Measurements from ENCODE around the gene NARF. TPM values are rescaled to one million over a fixed set of nuclear protein-coding genes. Genes with fewer than 3 reads are reported as not detected.

Gene NARF
- total RNA-seq, 1 donor from 2014 or later = 64.4 TPM

- no peak for FAIRE-seq
- H2AFZ ChIP-seq (ENCODE audit: low read depth, low read length) = no peak overlapping the region
- no peak overlapping the region for H3K4me3 ChIP-seq (ENCODE audit: insufficient read depth, low read depth, low read length)
These were observed 24.9 kb upstream of the NARF start for GRCh38 chr17:82433560-82434215.

GRCh38 chr17:82434216-82434565 lies 24.4 kb upstream of the NARF start:
- no peak overlapping the region for H3K4me2 ChIP-seq (ENCODE audit: low read length)
- Mint-ChIP-seq H3K4me1 (ENCODE audit: low read depth, unreplicated experiment) (peaks cover 3% of the 10 kb centered on the region), H3K36me3 (ENCODE audit: low read depth, unreplicated experiment) (peaks cover 7% of the 10 kb centered on the region), H3K9me3 (ENCODE audit: unreplicated experiment) (no peaks in the 10 kb centered on the region), H3K27me3 (ENCODE audit: low read depth, unreplicated experiment) (peaks cover 9% of the 10 kb centered on the region), H3K27ac (ENCODE audit: unreplicated experiment) (no peak overlapping the region), H3K4me3 (ENCODE audit: unreplicated experiment) (no peak overlapping the region)
- no peak overlapping the region for H3K4me3 ChIP-seq (ENCODE audit: insufficient read depth, low read depth, low read length)
- H2AFZ ChIP-seq (ENCODE audit: low read depth, low read length) = no peak overlapping the region
- H4K20me1 ChIP-seq (ENCODE audit: insufficient read depth, low read length) = no peaks in the 10 kb centered on the region
- no peaks in the 10 kb centered on the region for H3K9me3 ChIP-seq (ENCODE audit: insufficient read depth, low read depth, low read length)
- no peaks in the 10 kb centered on the region for H3K27me3 ChIP-seq (ENCODE audit: insufficient read depth, low read length)
- H3K36me3 ChIP-seq (ENCODE audit: insufficient read depth, low read length) = no peaks in the 10 kb centered on the region
- no peak overlapping the region for H3K27ac ChIP-seq (ENCODE audit: low read depth, low read length)
- H3K79me2 ChIP-seq (ENCODE audit: insufficient read depth, low read length) = no peaks in the 10 kb centered on the region
- H3K4me1 ChIP-seq (ENCODE audit: insufficient read depth, low read length) = peaks cover 4% of the 10 kb centered on the region
- no peak overlapping the region for H3K9ac ChIP-seq (ENCODE audit: low read length)
- FAIRE-seq (no peak), DNase-seq (ENCODE audit: low read depth) (no peak)
- TF ChIP-seq CTCF (IDR thresholded peaks at IDR 0.05; ENCODE audit: insufficient read depth, low read depth, low read length) = no peak

More at GRCh38 chr17:82433560-82434215, 24.9 kb upstream of the NARF start:
- Histone ChIP-seq H3K36me3 (ENCODE audit: insufficient read depth, low read length) (no peaks in the 10 kb centered on the region), H3K27me3 (ENCODE audit: insufficient read depth, low read length) (no peaks in the 10 kb centered on the region), H3K4me2 (ENCODE audit: low read length) (no peak overlapping the region), H3K79me2 (ENCODE audit: insufficient read depth, low read length) (no peaks in the 10 kb centered on the region), H3K9ac (ENCODE audit: low read length) (no peak overlapping the region), H3K4me1 (ENCODE audit: insufficient read depth, low read length) (peaks cover 4% of the 10 kb centered on the region), H3K27ac (ENCODE audit: low read depth, low read length) (no peak overlapping the region), H4K20me1 (ENCODE audit: insufficient read depth, low read length) (no peaks in the 10 kb centered on the region), H3K9me3 (ENCODE audit: insufficient read depth, low read depth, low read length) (no peaks in the 10 kb centered on the region)
- peaks cover 9% of the 10 kb centered on the region for H3K27me3 Mint-ChIP-seq (ENCODE audit: low read depth, unreplicated experiment)
- H3K36me3 Mint-ChIP-seq (ENCODE audit: low read depth, unreplicated experiment) = peaks cover 7% of the 10 kb centered on the region
- DNase-seq (ENCODE audit: low read depth) = no peak
- peaks cover 3% of the 10 kb centered on the region for H3K4me1 Mint-ChIP-seq (ENCODE audit: low read depth, unreplicated experiment)
- no peak overlapping the region for H3K27ac Mint-ChIP-seq (ENCODE audit: unreplicated experiment)
- H3K4me3 Mint-ChIP-seq (ENCODE audit: unreplicated experiment) = no peak overlapping the region
- TF ChIP-seq CTCF (IDR thresholded peaks at IDR 0.05; ENCODE audit: insufficient read depth, low read depth, low read length) (no peak), EZH2 (IDR thresholded peaks at IDR 0.05; ENCODE audit: insufficient read depth, low read length) (no peak)
- no peaks in the 10 kb centered on the region for H3K9me3 Mint-ChIP-seq (ENCODE audit: unreplicated experiment)

- H3K27ac Mint-ChIP-seq (ENCODE audit: unreplicated experiment) = no peak overlapping the region
- Histone ChIP-seq H3K27ac (ENCODE audit: low read depth, low read length) (no peak overlapping the region), H3K4me2 (ENCODE audit: low read length) (peak overlapping the region; percentile 15), H3K36me3 (ENCODE audit: insufficient read depth, low read length) (no peaks in the 10 kb centered on the region), H3K4me1 (ENCODE audit: insufficient read depth, low read length) (peaks cover 4% of the 10 kb centered on the region), H3K27me3 (ENCODE audit: insufficient read depth, low read length) (no peaks in the 10 kb centered on the region), H3K9me3 (ENCODE audit: insufficient read depth, low read depth, low read length) (no peaks in the 10 kb centered on the region), H3K9ac (ENCODE audit: low read length) (no peak overlapping the region), H3K79me2 (ENCODE audit: insufficient read depth, low read length) (no peaks in the 10 kb centered on the region), H3K4me3 (ENCODE audit: insufficient read depth, low read depth, low read length) (no peak overlapping the region), H2AFZ (ENCODE audit: low read depth, low read length) (no peak overlapping the region), H4K20me1 (ENCODE audit: insufficient read depth, low read length) (no peaks in the 10 kb centered on the region)
- peaks cover 1% of the 10 kb centered on the region for H3K27me3 Mint-ChIP-seq (ENCODE audit: low read depth, unreplicated experiment)
- H3K9me3 Mint-ChIP-seq (ENCODE audit: unreplicated experiment) = no peaks in the 10 kb centered on the region
- H3K36me3 Mint-ChIP-seq (ENCODE audit: low read depth, unreplicated experiment) = peaks cover under 1% of the 10 kb centered on the region
- H3K4me3 Mint-ChIP-seq (ENCODE audit: unreplicated experiment) = no peak overlapping the region
- H3K4me1 Mint-ChIP-seq (ENCODE audit: low read depth, unreplicated experiment) = peaks cover 3% of the 10 kb centered on the region
- DNase-seq (ENCODE audit: low read depth) (no peak), FAIRE-seq (no peak)
- TF ChIP-seq EZH2 (IDR thresholded peaks at IDR 0.05; ENCODE audit: insufficient read depth, low read length) = no peak
- TF ChIP-seq CTCF (IDR thresholded peaks at IDR 0.05; ENCODE audit: insufficient read depth, low read depth, low read length) = no peak
These were observed 23.4 kb upstream of the NARF start for GRCh38 chr17:82435103-82435502.
